ENCODE data around the gene BCCIP. TPM values are rescaled to one million over a fixed set of nuclear protein-coding genes. Genes with fewer than 3 reads are reported as not detected.

BCCIP gene
- total and polyA plus RNA-seq, 2 of the 8 experiments (the other 6 are each of a cell fraction or from before 2014, with no cell fraction given), result 33.9 to 120 TPM

GRCh38 chr10:125827133-125827532 lies 3.8 kb downstream of the BCCIP start:
- no peak overlapping the region for H2BK20ac ChIP-seq (ENCODE audit: low read length)
- no peak overlapping the region for H3K18ac ChIP-seq (ENCODE audit: extremely low read depth, low read length)
- no peak overlapping the region for H3K4me3 ChIP-seq (ENCODE audit: extremely low read depth in 1 of 4, insufficient read depth in 2 of 4, low read depth in 3 of 4, low read length in 4 of 4)
- no peak overlapping the region for H3K4ac ChIP-seq (replicated peaks; ENCODE audit: insufficient read length, low read depth, low read length)
- no peak overlapping the region for H2AK5ac ChIP-seq (ENCODE audit: low read depth, low read length)
- DNase-seq (ENCODE audit: low read depth in 1 of 2, low spot score in 2 of 2), result no peak
- H4K91ac ChIP-seq (replicated peaks; ENCODE audit: insufficient read length, low read length), result no peak overlapping the region
- H2AFZ ChIP-seq (ENCODE audit: low read length), result no peak overlapping the region
- H3K27me3 ChIP-seq (replicated peaks in 1 of 4; ENCODE audit: control insufficient read depth in 3 of 4, extremely low read depth in 1 of 4, insufficient read depth in 3 of 4, low read length in 3 of 4), result no peaks in the 10 kb centered on the region
- ChIA-PET POLR2A (ENCODE audit: partially characterized antibody) (no interaction called here), CTCF (ENCODE audit: partially characterized antibody) (no interaction called here)
- no peaks in the 10 kb centered on the region for H3K9me3 ChIP-seq (ENCODE audit: insufficient read depth in 2 of 2, low read depth in 1 of 2, low read length in 1 of 2)
- no peaks in the 10 kb centered on the region; the same call in 1 of the 2 replicates for H3K79me1 ChIP-seq (ENCODE audit: low read depth, low read length)
- H4K8ac ChIP-seq (ENCODE audit: extremely low read depth, insufficient read depth, low read length), result no peak overlapping the region
- no peak overlapping the region for H2BK120ac ChIP-seq (replicated peaks; ENCODE audit: low read depth, low read length)
- peaks cover 29 to 63% (median 49%) of the 10 kb centered on the region in 4 experiments for H3K36me3 ChIP-seq (ENCODE audit: control insufficient read depth in 2 of 4, insufficient read depth in 4 of 4, low read length in 3 of 4)
- H3K4me2 ChIP-seq (ENCODE audit: insufficient read depth in 1 of 2, low read depth in 2 of 2, low read length in 2 of 2), result no peak overlapping the region
- H3K79me2 ChIP-seq (ENCODE audit: control insufficient read depth in 1 of 2, insufficient read depth in 2 of 2, low read length in 2 of 2), result peaks cover 26 to 37% of the 10 kb centered on the region in 2 experiments
- no peak overlapping the region for H2BK5ac ChIP-seq (ENCODE audit: low read depth, low read length)
- H3K9ac ChIP-seq (replicated peaks in 1 of 4; ENCODE audit: extremely low read depth in 1 of 4, low read depth in 3 of 4, low read length in 3 of 4), result no peak overlapping the region
- no peak for TF ChIP-seq CTCF (IDR thresholded peaks at IDR 0.05; ENCODE audit: control extremely low read depth in 1 of 3, insufficient read depth in 1 of 3, low read depth in 1 of 3, low read length in 3 of 3)
- TF ChIP-seq CREB1 (IDR thresholded peaks at IDR 0.05), result no peak
- TF ChIP-seq BCL11A (IDR thresholded peaks at IDR 0.05; ENCODE audit: low read depth in 2 of 2, low read length in 2 of 2), result no peak
- TF ChIP-seq CBX8 (IDR thresholded peaks at IDR 0.05; ENCODE audit: borderline replicate concordance, low read depth, low read length), result no peak
- TF ChIP-seq BRCA1 (IDR thresholded peaks at IDR 0.05; ENCODE audit: low read depth, low read length), result no peak
- no peak for TF ChIP-seq EZH2 (IDR thresholded peaks at IDR 0.05; ENCODE audit: low read depth, low read length, severe bottlenecking)
- TF ChIP-seq FOSL1 (IDR thresholded peaks at IDR 0.05; ENCODE audit: insufficient read depth, low read depth, low read length), result no peak
- TF ChIP-seq SAP30 (IDR thresholded peaks at IDR 0.05; ENCODE audit: insufficient read depth, insufficient replicate concordance, low read length), result no peak
- TF ChIP-seq JUND (IDR thresholded peaks at IDR 0.05; ENCODE audit: low read length), result no peak
- TF ChIP-seq EGR1 (IDR thresholded peaks at IDR 0.05; ENCODE audit: borderline replicate concordance, low read depth, low read length), result no peak
- no peak for TF ChIP-seq ATF3 (IDR thresholded peaks at IDR 0.05; ENCODE audit: insufficient read depth, low read depth, low read length)
- no peak overlapping the region for H3K23ac ChIP-seq (ENCODE audit: insufficient read length)
- H4K20me1 ChIP-seq (replicated peaks in 1 of 2; ENCODE audit: control insufficient read depth in 1 of 2, insufficient read depth in 2 of 2, low read length in 2 of 2), result peaks cover 0 to 4% of the 10 kb centered on the region in 2 experiments
- no peak overlapping the region for H3K14ac ChIP-seq (ENCODE audit: insufficient read length)
- no peak for FAIRE-seq
- no peaks in the 10 kb centered on the region; the same call in 1 of the 2 replicates for H3K23me2 ChIP-seq (ENCODE audit: low read depth, low read length)
- H4K5ac ChIP-seq (ENCODE audit: insufficient read length, low read depth, low read length), result no peak overlapping the region
- no peak overlapping the region for H3K27ac ChIP-seq (ENCODE audit: low read depth, low read length)
- no peak overlapping the region for H2BK12ac ChIP-seq (ENCODE audit: low read depth, low read length)
- peaks cover 0 to 2% (median 0%) of the 10 kb centered on the region in 4 experiments; a peak in 2 of 7 replicates for H3K4me1 ChIP-seq (replicated peaks in 1 of 4; ENCODE audit: control insufficient read depth in 3 of 4, insufficient read depth in 4 of 4, low read length in 3 of 4)
- H3K56ac ChIP-seq (replicated peaks; ENCODE audit: insufficient read length, low read depth, low read length), result no peak overlapping the region
- 87 to 100% methylated on average over 1 to 2 of the region's 2 CpGs for WGBS, 2 experiments (ENCODE audit: extremely low coverage in 1 of 2, insufficient coverage in 1 of 2, insufficient read length in 1 of 2, insufficient replicate concordance in 2 of 2, low coverage in 1 of 2, low lambda C conversion rate in 2 of 2, missing lambda C conversion rate in 1 of 2)
- no peak overlapping the region for H2BK15ac ChIP-seq (ENCODE audit: low read length)

All from H1 (cell line).